Neural progenitor cell (in vitro differentiated cells): ENCODE results near the gene ESR2. TPM values are rescaled to one million over a fixed set of nuclear protein-coding genes. Genes with fewer than 3 reads are reported as not detected.
"Not testable (repeated sequence)": the region's sequence is repeated elsewhere in the genome, so short reads cannot be mapped to it uniquely, and the experiment has no call there.

Experiments used
- DNase-seq: peaks from one replicate; pipeline ENCODE4 v3.0.0-alpha.2; 2016; ENCODE audit warnings: low spot score
- H2AFZ ChIP-seq: fragments of 200-600 bp; sonication (generic); replicated peaks from 2 replicates; pipeline ENCODE4 v1.6.1; 2016; ENCODE audit warnings: antibody characterized with exemption
- H3F3A ChIP-seq: fragments of 200-600 bp; sonication (generic); 2 replicates; pipeline ENCODE4 v1.6.1; 2016; ENCODE audit warnings: antibody characterized with exemption, low read depth
- H3K27ac ChIP-seq: fragments of 200-600 bp; sonication (generic); 2 replicates; pipeline ENCODE4 v1.5.1; 2016; ENCODE audit warnings: mild to moderate bottlenecking
- H3K27me3 ChIP-seq: fragments of 200-600 bp; sonication (generic); 2 replicates; pipeline ENCODE4 v1.6.1; 2016; ENCODE audit warnings: mild to moderate bottlenecking, moderate library complexity
- H3K36me3 ChIP-seq: fragments of 200-600 bp; sonication (generic); 2 replicates; pipeline ENCODE4 v1.5.1; 2016
- H3K4me1 ChIP-seq: fragments of 200-600 bp; sonication (generic); 2 replicates; pipeline ENCODE4 v1.6.1; 2016; ENCODE audit warnings: mixed run types
- H3K4me2 ChIP-seq: fragments of 200-600 bp; sonication (generic); 2 replicates; pipeline ENCODE4 v1.6.1; 2016
- H3K4me3 ChIP-seq: fragments of 200-600 bp; sonication (generic); 2 replicates; pipeline ENCODE4 v1.5.1; 2016
- H3K79me2 ChIP-seq: fragments of 200-600 bp; sonication (generic); 2 replicates; pipeline ENCODE4 v1.6.1; 2016; ENCODE audit warnings: low read depth
- H3K9ac ChIP-seq: fragments of 200-600 bp; sonication (generic); 2 replicates; pipeline ENCODE4 v1.6.1; 2016
- H3K9me3 ChIP-seq: fragments of 200-600 bp; sonication (generic); 2 replicates; pipeline ENCODE4 v1.5.1; 2016; ENCODE audit warnings: low read depth
- H4K20me1 ChIP-seq: fragments of 200-600 bp; sonication (generic); 2 replicates; pipeline ENCODE4 v1.6.1; 2016; ENCODE audit warnings: low read depth
- H3K27ac Mint-ChIP-seq: 3 replicates; pipeline ENCODE4 v1.8.0; 2021; ENCODE audit warnings: mixed read lengths
- H3K27me3 Mint-ChIP-seq: 2 replicates; pipeline ENCODE4 v1.8.0; 2022; ENCODE audit warnings: low read depth, mild to moderate bottlenecking, inconsistent platforms, moderate library complexity, mixed read lengths; ENCODE audit not compliant: insufficient read depth
- H3K36me3 Mint-ChIP-seq: 3 replicates; pipeline ENCODE4 v1.8.0; 2021; ENCODE audit warnings: mixed read lengths
- H3K4me1 Mint-ChIP-seq: 3 replicates; pipeline ENCODE4 v1.8.0; 2021; ENCODE audit warnings: mixed read lengths
- H3K4me3 Mint-ChIP-seq: 3 replicates; pipeline ENCODE4 v1.8.0; 2021; ENCODE audit warnings: mild to moderate bottlenecking, moderate library complexity, mixed read lengths
- H3K9me3 Mint-ChIP-seq: 3 replicates; pipeline ENCODE4 v1.8.0; 2020; ENCODE audit warnings: mixed read lengths
- CTCF ChIP-seq: fragments of 200-600 bp; sonication (generic); IDR thresholded peaks from 2 replicates; pipeline ENCODE4 v1.5.1; 2017; ENCODE audit warnings: antibody characterized with exemption, mild to moderate bottlenecking
- EZH2 ChIP-seq: fragments of 200-600 bp; sonication (generic); IDR thresholded peaks from 2 replicates; pipeline ENCODE4 v1.6.1; 2017; ENCODE audit warnings: antibody characterized with exemption, mild to moderate bottlenecking, moderate library complexity
- EZH2phosphoT487 ChIP-seq: fragments of 200-600 bp; sonication (generic); IDR thresholded peaks from 2 replicates; pipeline ENCODE4 v1.6.1; 2017; ENCODE audit warnings: antibody characterized with exemption
- total RNA-seq: library from RNA; depleted of rRNA; stranded (reverse); fragments of >200 nt; gene quantifications from 2 replicates; pipeline ENCODE4 v1.2.3, GENCODE V29; 2015; ENCODE audit warnings: low replicate concordance

Gene ESR2
- total RNA-seq, 1 donor from 2014 or later = 0.21 TPM

- Histone ChIP-seq H3K9me3 (no peaks in the 10 kb centered on the region), H3K27ac (no peak overlapping the region), H3K36me3 (no peaks in the 10 kb centered on the region), H3F3A (no peaks in the 10 kb centered on the region), H3K4me2 (no peak overlapping the region), H3K79me2 (no peaks in the 10 kb centered on the region), H3K4me1 (no peaks in the 10 kb centered on the region), H3K27me3 (no peaks in the 10 kb centered on the region), H3K9ac (no peak overlapping the region), H3K4me3 (no peak overlapping the region), H2AFZ (no peak overlapping the region), H4K20me1 (no peaks in the 10 kb centered on the region)
- Mint-ChIP-seq H3K27ac (no peak overlapping the region), H3K36me3 (no peaks in the 10 kb centered on the region), H3K4me3 (no peak overlapping the region), H3K9me3 (no peaks in the 10 kb centered on the region), H3K4me1 (no peaks in the 10 kb centered on the region), H3K27me3 (peaks cover 2% of the 10 kb centered on the region)
- DNase-seq = no peak
- no peak for TF ChIP-seq CTCF
- no peak for TF ChIP-seq EZH2
- TF ChIP-seq EZH2phosphoT487 = no peak
Measured at GRCh38 chr14:64324895-64325294, 30.7 kb upstream of the ESR2 start.

DNA sequence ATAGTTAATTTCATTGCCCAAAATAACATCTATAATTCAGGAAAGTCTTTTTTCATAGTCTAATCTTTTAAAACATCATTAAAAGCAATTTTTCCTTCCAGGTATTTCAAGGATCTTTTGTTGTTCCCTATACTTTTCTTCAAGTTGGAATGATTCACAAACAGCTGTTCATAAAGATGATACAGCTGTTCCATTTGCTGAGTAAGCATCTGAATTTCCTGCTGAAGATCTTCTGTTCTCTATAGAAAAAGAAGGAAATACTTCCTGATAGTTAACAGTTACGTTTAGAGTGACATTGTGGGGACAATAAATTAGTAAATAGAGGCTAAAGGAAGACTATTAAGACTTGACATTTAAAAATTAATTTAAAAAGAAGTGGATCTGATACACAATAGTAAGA is 30.3 kb upstream of the ESR2 start:
- Histone ChIP-seq H3K4me2 (no peak overlapping the region), H3K4me3 (no peak overlapping the region), H3K27me3 (no peaks in the 10 kb centered on the region), H3K9me3 (no peaks in the 10 kb centered on the region), H2AFZ (no peak overlapping the region), H3K9ac (no peak overlapping the region), H3F3A (no peaks in the 10 kb centered on the region), H3K36me3 (no peaks in the 10 kb centered on the region), H3K4me1 (no peaks in the 10 kb centered on the region), H4K20me1 (no peaks in the 10 kb centered on the region), H3K27ac (no peak overlapping the region), H3K79me2 (no peaks in the 10 kb centered on the region)
- Mint-ChIP-seq H3K4me1 (no peaks in the 10 kb centered on the region), H3K27ac (no peak overlapping the region), H3K36me3 (no peaks in the 10 kb centered on the region), H3K9me3 (no peaks in the 10 kb centered on the region), H3K27me3 (peaks cover 2% of the 10 kb centered on the region), H3K4me3 (no peak overlapping the region)
- no peak for DNase-seq
- TF ChIP-seq EZH2phosphoT487 (no peak), EZH2 (no peak), CTCF (no peak)

GRCh38 chr14:64320362-64320761 is 26.2 kb upstream of the ESR2 start:
- H3K4me2 ChIP-seq, H3K27me3 Mint-ChIP-seq, H2AFZ ChIP-seq, DNase-seq, H3K4me1 ChIP-seq, H3K9me3 ChIP-seq, H3K36me3 ChIP-seq, H3K9me3 Mint-ChIP-seq, H3K27me3 ChIP-seq, H3K27ac Mint-ChIP-seq, H3K79me2 ChIP-seq, H3K36me3 Mint-ChIP-seq, H3K9ac ChIP-seq, H3K4me3 Mint-ChIP-seq, H4K20me1 ChIP-seq, H3K4me1 Mint-ChIP-seq, H3K4me3 ChIP-seq, H3F3A ChIP-seq, H3K27ac ChIP-seq: not testable (repeated sequence)

GRCh38 chr14:64318695-64319094 is 24.5 kb upstream of the ESR2 start:
- H3K27ac ChIP-seq, H3K4me3 Mint-ChIP-seq, H3K9me3 Mint-ChIP-seq, DNase-seq, H3K36me3 ChIP-seq, H3F3A ChIP-seq, H2AFZ ChIP-seq, H3K27ac Mint-ChIP-seq, H3K9me3 ChIP-seq, H3K9ac ChIP-seq, H3K4me1 ChIP-seq, H3K4me3 ChIP-seq, H3K4me1 Mint-ChIP-seq, H3K4me2 ChIP-seq, H4K20me1 ChIP-seq, H3K27me3 ChIP-seq, H3K27me3 Mint-ChIP-seq, H3K36me3 Mint-ChIP-seq, H3K79me2 ChIP-seq: not testable (repeated sequence)
